Left ventricle myocardium inferior (tissue), 1 donor: Measurements from ENCODE around the gene SPRR3. TPM values are rescaled to one million over a fixed set of nuclear protein-coding genes. Genes with fewer than 3 reads are reported as not detected.

Experiments used
- DNase-seq: peaks from one replicate; pipeline ENCODE4 v3.0.0-alpha.2; 2020
- H3K27ac ChIP-seq: fragments of 200-600 bp; replicated peaks from 2 replicates; pipeline ENCODE4 v1.8.0; 2021
- H3K27me3 ChIP-seq: fragments of 200-600 bp; 2 replicates; pipeline ENCODE4 v1.8.0; 2021; ENCODE audit warnings: low read depth
- H3K36me3 ChIP-seq: fragments of 200-600 bp; 2 replicates; pipeline ENCODE4 v1.8.0; 2021
- H3K4me1 ChIP-seq: fragments of 200-600 bp; 2 replicates; pipeline ENCODE4 v1.8.0; 2021
- H3K4me3 ChIP-seq: fragments of 200-600 bp; 2 replicates; pipeline ENCODE4 v1.8.0; 2021; ENCODE audit warnings: mild to moderate bottlenecking, moderate library complexity
- H3K9me3 ChIP-seq: fragments of 200-600 bp; replicated peaks from 2 replicates; pipeline ENCODE4 v1.8.0; 2021
- intact Hi-C: fragments of 100-400 bp; cut with micrococcal nuclease; formaldehyde crosslinking; loops from one replicate; pipeline ENCODE4 v1.11.0; 2022
- total RNA-seq: library from RNA; stranded (reverse); fragmentation: NEBNext Ultra II Directional; extraction: Animal tissue kit (Norgen Biotek cat#: 25700); gene quantifications from one replicate; pipeline ENCODE4 v1.2.1, GENCODE V29; 2021
- TF ChIP-seq, protein P1 (sequence below): fragments of 200-600 bp; IDR thresholded peaks from 2 replicates; pipeline ENCODE4 v1.8.0; 2021; ENCODE audit warnings: antibody characterized with exemption, mild to moderate bottlenecking, borderline replicate concordance
- donor health status: DM: no; HTN: yes; CAD: no; lungs with severe emphysema.

Gene SPRR3
- total RNA-seq, 1 donor from 2014 or later: not detected

- no peak overlapping the region for H3K4me3 ChIP-seq
- TF ChIP-seq, protein P1, sequence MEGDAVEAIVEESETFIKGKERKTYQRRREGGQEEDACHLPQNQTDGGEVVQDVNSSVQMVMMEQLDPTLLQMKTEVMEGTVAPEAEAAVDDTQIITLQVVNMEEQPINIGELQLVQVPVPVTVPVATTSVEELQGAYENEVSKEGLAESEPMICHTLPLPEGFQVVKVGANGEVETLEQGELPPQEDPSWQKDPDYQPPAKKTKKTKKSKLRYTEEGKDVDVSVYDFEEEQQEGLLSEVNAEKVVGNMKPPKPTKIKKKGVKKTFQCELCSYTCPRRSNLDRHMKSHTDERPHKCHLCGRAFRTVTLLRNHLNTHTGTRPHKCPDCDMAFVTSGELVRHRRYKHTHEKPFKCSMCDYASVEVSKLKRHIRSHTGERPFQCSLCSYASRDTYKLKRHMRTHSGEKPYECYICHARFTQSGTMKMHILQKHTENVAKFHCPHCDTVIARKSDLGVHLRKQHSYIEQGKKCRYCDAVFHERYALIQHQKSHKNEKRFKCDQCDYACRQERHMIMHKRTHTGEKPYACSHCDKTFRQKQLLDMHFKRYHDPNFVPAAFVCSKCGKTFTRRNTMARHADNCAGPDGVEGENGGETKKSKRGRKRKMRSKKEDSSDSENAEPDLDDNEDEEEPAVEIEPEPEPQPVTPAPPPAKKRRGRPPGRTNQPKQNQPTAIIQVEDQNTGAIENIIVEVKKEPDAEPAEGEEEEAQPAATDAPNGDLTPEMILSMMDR: no peak
- H3K9me3 ChIP-seq: no peaks in the 10 kb centered on the region
Measured at GRCh38 chr1:152965853-152966252, 35.7 kb upstream of the SPRR3 start.

GRCh38 chr1:152967201-152967600, 34.3 kb upstream of the SPRR3 start:
- intact Hi-C loops: no loop called here
- H3K4me3 ChIP-seq: no peak overlapping the region
- H3K27ac ChIP-seq: no peak overlapping the region

More at GRCh38 chr1:152965853-152966252, 35.7 kb upstream of the SPRR3 start:
- Histone ChIP-seq H3K27ac (no peak overlapping the region), H3K27me3 (peaks cover 10% of the 10 kb centered on the region), H3K36me3 (no peaks in the 10 kb centered on the region), H3K4me1 (no peaks in the 10 kb centered on the region)
- no peak for DNase-seq
- intact Hi-C loops: no loop called here

GRCh38 chr1:152968248-152968647, 33.3 kb upstream of the SPRR3 start:
- intact Hi-C loops: no loop called here
- Histone ChIP-seq H3K27ac (no peak overlapping the region), H3K36me3 (no peaks in the 10 kb centered on the region), H3K4me3 (no peak overlapping the region), H3K4me1 (no peaks in the 10 kb centered on the region), H3K27me3 (peaks cover 10% of the 10 kb centered on the region), H3K9me3 (no peaks in the 10 kb centered on the region)
- DNase-seq: no peak
- TF ChIP-seq, protein P1: no peak

More at GRCh38 chr1:152967201-152967600, 34.3 kb upstream of the SPRR3 start:
- peaks cover 10% of the 10 kb centered on the region for H3K27me3 ChIP-seq
- no peaks in the 10 kb centered on the region for H3K4me1 ChIP-seq
- TF ChIP-seq, protein P1: no peak
- H3K9me3 ChIP-seq: no peaks in the 10 kb centered on the region
- DNase-seq: no peak
- no peaks in the 10 kb centered on the region for H3K36me3 ChIP-seq

DNA sequence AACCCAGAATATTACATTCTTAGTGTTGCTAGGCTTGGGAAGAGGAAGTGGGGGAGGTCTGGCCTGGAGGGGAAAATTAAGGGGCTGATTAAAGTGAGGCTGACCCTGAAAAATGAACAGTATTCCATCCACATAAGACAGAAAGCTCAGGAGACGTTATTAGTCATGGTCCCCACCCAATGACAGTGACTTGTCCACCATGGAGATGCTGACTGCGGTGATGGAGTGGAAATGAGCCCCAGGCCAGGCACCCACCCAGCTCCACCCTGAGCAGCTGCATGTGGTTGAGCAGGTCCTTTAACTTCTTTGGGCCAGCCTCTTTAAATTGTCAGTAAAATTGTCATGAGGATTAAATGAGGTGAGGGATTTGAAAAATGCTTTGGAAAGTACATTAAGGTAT, 32.5 kb upstream of the SPRR3 start:
- DNase-seq: no peak
- intact Hi-C loops: no loop called here
- TF ChIP-seq, protein P1: no peak
- Histone ChIP-seq H3K4me3 (no peak overlapping the region), H3K4me1 (no peaks in the 10 kb centered on the region), H3K9me3 (no peaks in the 10 kb centered on the region), H3K27ac (no peak overlapping the region), H3K36me3 (no peaks in the 10 kb centered on the region), H3K27me3 (peaks cover 10% of the 10 kb centered on the region)

GRCh38 chr1:152970495-152970894, 31.1 kb upstream of the SPRR3 start, which contains the start of gene SPRR4:
SPRR4 (plus strand) TSS chr1:152970648; CDS start chr1:152971891, 1,243 bp downstream.
- TF ChIP-seq, protein P1: no peak
- DNase-seq: no peak
- H3K36me3 ChIP-seq: no peaks in the 10 kb centered on the region
- peaks cover 10% of the 10 kb centered on the region for H3K27me3 ChIP-seq
- H3K4me1 ChIP-seq: no peaks in the 10 kb centered on the region
- no peak within 1 kb of the TSS for H3K4me3 ChIP-seq
- no peak within 1 kb of the TSS for H3K27ac ChIP-seq
- intact Hi-C loops: no loop called here
- H3K9me3 ChIP-seq: no peaks in the 10 kb centered on the region
